DOHH2 (cell line): ENCODE results near the gene LRP8.

ENCODE experiments used
- H3F3A ChIP-seq: fragments of 200-600 bp; sonication (generic), shearing (Covaris generic); 2 replicates; pipeline ENCODE4 v1.6.0; 2016; ENCODE audit warnings: antibody characterized with exemption, mild to moderate bottlenecking; ENCODE audit not compliant: control insufficient read depth, insufficient read depth
- H3K27ac ChIP-seq: fragments of 200-600 bp; sonication (generic); 2 replicates; pipeline ENCODE4 v1.5.1; 2014; ENCODE audit warnings: low read depth, mild to moderate bottlenecking, low read length, moderate library complexity
- H3K27me3 ChIP-seq: fragments of 200-600 bp; sonication (generic); 2 replicates; pipeline ENCODE4 v1.6.1; 2014; ENCODE audit warnings: mild to moderate bottlenecking, low read length, mixed read lengths; ENCODE audit not compliant: control insufficient read depth
- H3K36me3 ChIP-seq: fragments of 200-600 bp; sonication (generic); 2 replicates; pipeline ENCODE4 v1.6.1; 2014; ENCODE audit warnings: mild to moderate bottlenecking, low read length, moderate library complexity, mixed read lengths; ENCODE audit not compliant: control insufficient read depth
- H3K4me1 ChIP-seq: fragments of 200-600 bp; sonication (generic); 2 replicates; pipeline ENCODE4 v1.6.1; 2014; ENCODE audit warnings: mild to moderate bottlenecking, low read length, mixed read lengths; ENCODE audit not compliant: control insufficient read depth
- H3K4me2 ChIP-seq: fragments of 200-600 bp; sonication (generic); 2 replicates; pipeline ENCODE4 v1.6.0; 2014; ENCODE audit warnings: mild to moderate bottlenecking, low read length, moderate library complexity
- H3K4me3 ChIP-seq: fragments of 200-600 bp; sonication (generic); 2 replicates; pipeline ENCODE4 v1.5.1; 2014; ENCODE audit warnings: mild to moderate bottlenecking, low read length, mixed read lengths
- H3K79me2 ChIP-seq: fragments of 200-600 bp; sonication (generic); 2 replicates; pipeline ENCODE4 v1.6.1; 2014; ENCODE audit warnings: mild to moderate bottlenecking, low read length, mixed read lengths; ENCODE audit not compliant: control insufficient read depth
- H3K9me2 ChIP-seq: fragments of 200-600 bp; sonication (generic); replicated peaks from 2 replicates; pipeline ENCODE4 v1.6.1; 2014; ENCODE audit warnings: mild to moderate bottlenecking, low read length, mixed read lengths; ENCODE audit not compliant: control insufficient read depth
- H3K9me3 ChIP-seq: fragments of 200-600 bp; sonication (generic); 2 replicates; pipeline ENCODE4 v1.6.1; 2014; ENCODE audit warnings: antibody characterized with exemption, low read length, mixed read lengths; ENCODE audit not compliant: control insufficient read depth, insufficient read depth
- H4K20me1 ChIP-seq: fragments of 200-600 bp; sonication (generic); 2 replicates; pipeline ENCODE4 v1.6.0; 2014; ENCODE audit warnings: low read depth, mild to moderate bottlenecking, antibody characterized with exemption, low read length, moderate library complexity; ENCODE audit not compliant: control insufficient read depth, insufficient read depth
- CTCF ChIP-seq: fragments of 200-600 bp; sonication (generic); IDR thresholded peaks from one replicate; pipeline ENCODE4 v1.5.1; 2014; ENCODE audit warnings: antibody characterized with exemption, mild to moderate bottlenecking, low read depth, low read length; ENCODE audit not compliant: poor library complexity, severe bottlenecking
- EZH2phosphoT487 ChIP-seq: fragments of 200-600 bp; sonication (generic); IDR thresholded peaks from 2 replicates; pipeline ENCODE4 v1.6.1; 2017; ENCODE audit warnings: borderline replicate concordance, mild to moderate bottlenecking, antibody characterized with exemption, low read length, moderate library complexity, mixed read lengths

LRP8 gene

DNA sequence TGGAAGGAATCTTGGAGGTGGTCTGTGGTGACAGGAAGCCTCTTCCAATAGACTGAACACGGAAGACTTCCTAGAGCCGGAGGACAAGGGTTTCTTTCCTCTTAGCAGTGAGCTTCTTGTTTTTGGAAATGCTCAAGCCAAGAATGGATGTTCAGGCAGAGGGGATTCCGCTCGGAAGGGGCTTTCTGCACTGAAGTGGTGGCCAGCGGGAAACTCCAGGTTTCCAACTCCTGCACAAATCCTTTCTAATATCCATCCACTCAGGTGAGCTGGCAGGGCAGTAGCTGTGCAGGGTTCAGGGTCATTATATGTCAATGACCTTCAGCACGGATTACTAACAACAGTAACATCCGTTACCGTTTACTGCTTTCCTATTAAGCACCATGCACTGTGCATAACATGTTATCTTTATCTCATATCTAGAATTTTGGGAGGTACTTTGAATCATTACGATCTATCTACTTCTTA, 131.8 kb downstream of the LRP8 start:
- H3K27me3 ChIP-seq: no peaks in the 10 kb centered on the region
- no peaks in the 10 kb centered on the region for H3K9me3 ChIP-seq
- H3K4me2 ChIP-seq: peak overlapping the region; percentile 86
- H3K4me3 ChIP-seq: peak overlapping the region; percentile 87
- no peaks in the 10 kb centered on the region; the same call in 1 of the 2 replicates for H3F3A ChIP-seq
- H3K36me3 ChIP-seq: peaks cover 18% of the 10 kb centered on the region
- H3K4me1 ChIP-seq: peaks cover 21% of the 10 kb centered on the region
- peaks cover 21% of the 10 kb centered on the region for H3K79me2 ChIP-seq
- no peak for TF ChIP-seq EZH2phosphoT487
- no peak for TF ChIP-seq CTCF
- H3K9me2 ChIP-seq: no peaks in the 10 kb centered on the region
- peak overlapping the region; percentile 64 for H3K27ac ChIP-seq
- no peaks in the 10 kb centered on the region for H4K20me1 ChIP-seq

DNA sequence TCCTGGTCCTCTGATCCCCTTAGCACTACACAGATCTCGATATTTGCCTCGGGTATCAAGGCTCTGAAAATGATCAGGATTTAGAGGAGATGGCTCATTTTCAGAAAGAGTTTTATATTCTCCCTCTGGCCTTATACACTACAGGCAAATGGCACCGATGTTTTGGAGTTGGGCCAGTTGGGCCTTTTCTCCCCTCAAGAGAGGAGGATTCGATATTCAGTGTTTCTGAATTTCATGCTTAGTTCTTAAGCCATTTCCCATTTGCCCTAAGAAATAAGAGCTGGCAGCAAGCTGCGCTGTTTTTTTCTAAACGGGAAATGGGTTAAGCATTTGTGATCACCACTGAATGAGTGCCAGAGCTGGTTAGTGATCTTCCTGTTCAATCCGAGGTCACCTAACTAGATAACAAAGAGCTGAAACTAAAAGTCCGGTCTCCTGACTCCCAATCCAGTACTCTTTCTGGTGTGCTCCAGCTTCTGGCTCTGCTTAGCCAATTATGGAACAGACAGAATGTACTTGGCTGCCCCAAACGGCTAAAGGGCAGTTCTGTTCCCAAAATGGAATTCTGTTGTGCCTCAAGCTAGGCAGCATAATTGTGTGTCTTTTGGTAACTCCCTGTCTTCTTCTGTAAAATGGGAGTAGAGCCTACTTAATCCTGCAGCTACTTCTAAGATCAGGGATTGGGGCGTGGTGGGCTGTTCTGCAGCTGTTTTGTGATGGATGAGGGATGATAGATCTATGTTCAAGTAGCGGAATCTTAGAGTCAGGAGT, 132.4 kb downstream of the LRP8 start:
- peak overlapping the region; percentile 86 for H3K4me2 ChIP-seq
- H3F3A ChIP-seq: no peaks in the 10 kb centered on the region; the same call in 1 of the 2 replicates
- no peak for TF ChIP-seq CTCF
- no peak for TF ChIP-seq EZH2phosphoT487
- H3K9me3 ChIP-seq: no peaks in the 10 kb centered on the region
- H4K20me1 ChIP-seq: no peaks in the 10 kb centered on the region
- peaks cover 21% of the 10 kb centered on the region for H3K79me2 ChIP-seq
- no peaks in the 10 kb centered on the region for H3K9me2 ChIP-seq
- peaks cover 12% of the 10 kb centered on the region for H3K36me3 ChIP-seq
- no peak overlapping the region for H3K27ac ChIP-seq
- peaks cover 21% of the 10 kb centered on the region for H3K4me1 ChIP-seq
- H3K27me3 ChIP-seq: no peaks in the 10 kb centered on the region
- no peak overlapping the region for H3K4me3 ChIP-seq
